HepG2 (cell line): Measurements from ENCODE around the gene TNFAIP8L2. TPM values are rescaled to one million over a fixed set of nuclear protein-coding genes. Genes with fewer than 3 reads are reported as not detected.

Experiments used
- AKAP8 ChIP-seq: sonication (generic); formaldehyde crosslinking; IDR thresholded peaks from 2 replicates; pipeline ENCODE4 v1.5.1; 2020; ENCODE audit warnings: mild to moderate bottlenecking, missing genetic modification reagents
- BORCS8-MEF2B ChIP-seq: sonication (generic); formaldehyde crosslinking; IDR thresholded peaks from 2 replicates; pipeline ENCODE4 v1.8.0; 2022; ENCODE audit warnings: mild to moderate bottlenecking, missing genetic modification reagents
- FOXK2 ChIP-seq: fragments of 450-650 bp; IDR thresholded peaks from 2 replicates; pipeline ENCODE4 v1.6.1; 2016
- HOXA3 ChIP-seq: sonication (generic); formaldehyde crosslinking; IDR thresholded peaks from 2 replicates; pipeline ENCODE4 v1.5.0; 2020; ENCODE audit warnings: missing genetic modification reagents
- MIER3 ChIP-seq: IDR thresholded peaks from 2 replicates; pipeline ENCODE4 v1.6.1; 2016; ENCODE audit warnings: missing compliant biosample characterization, borderline replicate concordance
- NONO ChIP-seq, 2 experiments: fragments of 450-650 bp in 1 of 2; sonication (generic) in 1 of 2; formaldehyde crosslinking in 1 of 2; IDR thresholded peaks in 1 of 2; conservative IDR thresholded peaks in 1 of 2; 2 replicates each; pipeline versions ENCODE4 v1.6.1 to v1.8.0; 2017 to 2022; ENCODE audit warnings: mild to moderate bottlenecking in 1 of 2, missing genetic modification reagents in 1 of 2, moderate library complexity in 1 of 2
- TBL1XR1 ChIP-seq: fragments of 150-350 bp; IDR thresholded peaks from 2 replicates; pipeline ENCODE4 v1.6.1; 2014; ENCODE audit warnings: borderline replicate concordance, low read length; ENCODE audit not compliant: partially characterized antibody
- TP53 ChIP-seq: sonication (generic); formaldehyde crosslinking; conservative IDR thresholded peaks from 2 replicates; pipeline ENCODE4 v1.4.0; 2020; ENCODE audit warnings: missing genetic modification reagents
- ZBTB20 ChIP-seq: sonication (generic); formaldehyde crosslinking; IDR thresholded peaks from 2 replicates; pipeline ENCODE4 v1.8.1; 2023; ENCODE audit warnings: missing genetic modification reagents, low read depth, mild to moderate bottlenecking, borderline replicate concordance
- ZNF20 ChIP-seq: sonication (generic); formaldehyde crosslinking; IDR thresholded peaks from 2 replicates; pipeline ENCODE4 v1.4.0; 2020; ENCODE audit warnings: mild to moderate bottlenecking, moderate library complexity, missing genetic modification reagents
- ZNF530 ChIP-seq: sonication (generic); formaldehyde crosslinking; IDR thresholded peaks from 2 replicates; pipeline ENCODE4 v1.5.0; 2020; ENCODE audit warnings: low read depth, mild to moderate bottlenecking, missing genetic modification reagents
- ZNF557 ChIP-seq: sonication (generic); formaldehyde crosslinking; IDR thresholded peaks from 2 replicates; pipeline ENCODE4 v1.4.0; 2020; ENCODE audit warnings: missing genetic modification reagents
- polyA plus RNA-seq, 8 experiments: library from polyadenylated mRNA; depleted of rRNA in 3 of 8; stranded (reverse) in 7 of 8; unstranded in 1 of 8; fragments of >200 nt; fragmentation: Illumina TruSeq in 4 of 8; extraction: Trizol in 4 of 8; gene quantifications; 2 replicates each; pipeline versions ENCODE4 v1.2.1 to v1.2.3, GENCODE V29; 2011 to 2016; ENCODE audit warnings: low read depth in 4 of 8, missing spikeins in 1 of 8, mixed read lengths in 1 of 8; ENCODE audit not compliant: insufficient read depth in 1 of 8
- total RNA-seq, 5 experiments: library from RNA; depleted of rRNA; stranded (reverse); fragments of >200 nt; fragmentation: Illumina TruSeq; extraction: Trizol; gene quantifications; 2 replicates each; pipeline ENCODE4 v1.2.3, GENCODE V29; 2016; ENCODE audit warnings: low read depth in 1 of 5
- TF ChIP-seq, protein P1 (sequence below): sonication (generic); formaldehyde crosslinking; IDR thresholded peaks from 2 replicates; pipeline ENCODE4 v1.5.1; 2020; ENCODE audit warnings: missing genetic modification reagents, mild to moderate bottlenecking, borderline replicate concordance
- TF ChIP-seq, protein P2 (sequence below): sonication (generic); formaldehyde crosslinking; conservative IDR thresholded peaks from 2 replicates; pipeline ENCODE4 v1.4.0; 2020; ENCODE audit warnings: missing genetic modification reagents
- TF ChIP-seq, protein P3 (sequence below): sonication (generic); formaldehyde crosslinking; IDR thresholded peaks from 2 replicates; pipeline ENCODE4 v1.5.0; 2020; ENCODE audit warnings: mild to moderate bottlenecking, missing genetic modification reagents, borderline replicate concordance
- TF ChIP-seq, protein P4 (sequence below): sonication (generic); formaldehyde crosslinking; IDR thresholded peaks from 2 replicates; pipeline ENCODE4 v1.4.0; 2020; ENCODE audit warnings: mild to moderate bottlenecking, missing genetic modification reagents
- TF ChIP-seq, protein P5 (sequence below): IDR thresholded peaks from 2 replicates; pipeline ENCODE4 v1.6.1; 2016

The TNFAIP8L2 gene
- total and polyA plus RNA-seq, 2 of the 13 experiments (the other 11 are each of a cell fraction or from before 2014, with no cell fraction given) = not detected

DNA sequence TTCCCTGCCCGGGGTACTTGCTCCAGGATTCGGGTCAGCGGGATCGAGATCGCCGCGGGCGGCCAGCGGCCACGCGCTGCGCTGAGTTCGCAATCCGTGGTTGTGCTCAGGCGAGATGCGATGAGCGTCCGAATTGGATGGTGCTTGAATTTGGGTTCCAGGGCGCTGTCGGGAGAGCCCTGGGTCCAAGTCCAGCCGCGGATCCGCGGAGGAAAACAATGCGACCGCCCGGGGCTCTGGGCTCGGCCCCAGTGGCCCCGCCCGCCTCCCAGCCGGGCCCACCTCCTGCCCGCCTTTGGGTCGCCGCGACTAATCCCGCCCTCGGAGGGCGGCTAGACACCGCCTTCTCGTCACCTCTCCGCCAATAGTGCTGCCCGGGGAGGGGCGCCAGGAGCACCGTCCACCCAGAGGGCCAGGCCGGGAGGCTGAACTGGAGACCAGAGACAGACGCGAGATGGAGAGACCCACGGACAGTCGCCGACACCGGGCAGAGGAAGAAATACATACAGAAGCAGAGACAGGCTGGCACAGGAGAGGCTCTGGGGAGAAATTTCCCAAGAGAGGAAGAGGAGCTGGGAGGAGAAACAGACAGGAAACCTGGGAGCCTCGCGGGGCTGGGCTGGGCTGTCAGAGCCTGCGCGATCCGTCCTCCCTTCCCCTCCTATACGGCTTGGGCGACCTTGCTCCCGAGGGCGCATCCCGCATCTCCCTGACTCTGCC lies 9.9 kb upstream of the TNFAIP8L2 start, which contains the start of gene SEMA6C (continued):
- 0 out of 2 replicates have a peak, but pooled peaks have one; percentile 23 for TF ChIP-seq AKAP8
- TF ChIP-seq BORCS8-MEF2B (CRISPR knock-in tag) = 0 out of 2 replicates have a peak, but pooled peaks have one; percentile 23
- TF ChIP-seq, protein P1, sequence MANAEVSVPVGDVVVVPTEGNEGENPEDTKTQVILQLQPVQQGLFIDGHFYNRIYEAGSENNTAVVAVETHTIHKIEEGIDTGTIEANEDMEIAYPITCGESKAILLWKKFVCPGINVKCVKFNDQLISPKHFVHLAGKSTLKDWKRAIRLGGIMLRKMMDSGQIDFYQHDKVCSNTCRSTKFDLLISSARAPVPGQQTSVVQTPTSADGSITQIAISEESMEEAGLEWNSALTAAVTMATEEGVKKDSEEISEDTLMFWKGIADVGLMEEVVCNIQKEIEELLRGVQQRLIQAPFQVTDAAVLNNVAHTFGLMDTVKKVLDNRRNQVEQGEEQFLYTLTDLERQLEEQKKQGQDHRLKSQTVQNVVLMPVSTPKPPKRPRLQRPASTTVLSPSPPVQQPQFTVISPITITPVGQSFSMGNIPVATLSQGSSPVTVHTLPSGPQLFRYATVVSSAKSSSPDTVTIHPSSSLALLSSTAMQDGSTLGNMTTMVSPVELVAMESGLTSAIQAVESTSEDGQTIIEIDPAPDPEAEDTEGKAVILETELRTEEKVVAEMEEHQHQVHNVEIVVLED (CRISPR knock-in tag) = no peak
- no peak for TF ChIP-seq MIER3 (CRISPR knock-in tag)
- TF ChIP-seq FOXK2 = no peak
- no peak for TF ChIP-seq TP53 (CRISPR knock-in tag)
- TF ChIP-seq, protein P2, sequence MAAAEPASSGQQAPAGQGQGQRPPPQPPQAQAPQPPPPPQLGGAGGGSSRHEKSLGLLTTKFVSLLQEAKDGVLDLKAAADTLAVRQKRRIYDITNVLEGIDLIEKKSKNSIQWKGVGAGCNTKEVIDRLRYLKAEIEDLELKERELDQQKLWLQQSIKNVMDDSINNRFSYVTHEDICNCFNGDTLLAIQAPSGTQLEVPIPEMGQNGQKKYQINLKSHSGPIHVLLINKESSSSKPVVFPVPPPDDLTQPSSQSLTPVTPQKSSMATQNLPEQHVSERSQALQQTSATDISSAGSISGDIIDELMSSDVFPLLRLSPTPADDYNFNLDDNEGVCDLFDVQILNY = no peak
- TF ChIP-seq, protein P3, sequence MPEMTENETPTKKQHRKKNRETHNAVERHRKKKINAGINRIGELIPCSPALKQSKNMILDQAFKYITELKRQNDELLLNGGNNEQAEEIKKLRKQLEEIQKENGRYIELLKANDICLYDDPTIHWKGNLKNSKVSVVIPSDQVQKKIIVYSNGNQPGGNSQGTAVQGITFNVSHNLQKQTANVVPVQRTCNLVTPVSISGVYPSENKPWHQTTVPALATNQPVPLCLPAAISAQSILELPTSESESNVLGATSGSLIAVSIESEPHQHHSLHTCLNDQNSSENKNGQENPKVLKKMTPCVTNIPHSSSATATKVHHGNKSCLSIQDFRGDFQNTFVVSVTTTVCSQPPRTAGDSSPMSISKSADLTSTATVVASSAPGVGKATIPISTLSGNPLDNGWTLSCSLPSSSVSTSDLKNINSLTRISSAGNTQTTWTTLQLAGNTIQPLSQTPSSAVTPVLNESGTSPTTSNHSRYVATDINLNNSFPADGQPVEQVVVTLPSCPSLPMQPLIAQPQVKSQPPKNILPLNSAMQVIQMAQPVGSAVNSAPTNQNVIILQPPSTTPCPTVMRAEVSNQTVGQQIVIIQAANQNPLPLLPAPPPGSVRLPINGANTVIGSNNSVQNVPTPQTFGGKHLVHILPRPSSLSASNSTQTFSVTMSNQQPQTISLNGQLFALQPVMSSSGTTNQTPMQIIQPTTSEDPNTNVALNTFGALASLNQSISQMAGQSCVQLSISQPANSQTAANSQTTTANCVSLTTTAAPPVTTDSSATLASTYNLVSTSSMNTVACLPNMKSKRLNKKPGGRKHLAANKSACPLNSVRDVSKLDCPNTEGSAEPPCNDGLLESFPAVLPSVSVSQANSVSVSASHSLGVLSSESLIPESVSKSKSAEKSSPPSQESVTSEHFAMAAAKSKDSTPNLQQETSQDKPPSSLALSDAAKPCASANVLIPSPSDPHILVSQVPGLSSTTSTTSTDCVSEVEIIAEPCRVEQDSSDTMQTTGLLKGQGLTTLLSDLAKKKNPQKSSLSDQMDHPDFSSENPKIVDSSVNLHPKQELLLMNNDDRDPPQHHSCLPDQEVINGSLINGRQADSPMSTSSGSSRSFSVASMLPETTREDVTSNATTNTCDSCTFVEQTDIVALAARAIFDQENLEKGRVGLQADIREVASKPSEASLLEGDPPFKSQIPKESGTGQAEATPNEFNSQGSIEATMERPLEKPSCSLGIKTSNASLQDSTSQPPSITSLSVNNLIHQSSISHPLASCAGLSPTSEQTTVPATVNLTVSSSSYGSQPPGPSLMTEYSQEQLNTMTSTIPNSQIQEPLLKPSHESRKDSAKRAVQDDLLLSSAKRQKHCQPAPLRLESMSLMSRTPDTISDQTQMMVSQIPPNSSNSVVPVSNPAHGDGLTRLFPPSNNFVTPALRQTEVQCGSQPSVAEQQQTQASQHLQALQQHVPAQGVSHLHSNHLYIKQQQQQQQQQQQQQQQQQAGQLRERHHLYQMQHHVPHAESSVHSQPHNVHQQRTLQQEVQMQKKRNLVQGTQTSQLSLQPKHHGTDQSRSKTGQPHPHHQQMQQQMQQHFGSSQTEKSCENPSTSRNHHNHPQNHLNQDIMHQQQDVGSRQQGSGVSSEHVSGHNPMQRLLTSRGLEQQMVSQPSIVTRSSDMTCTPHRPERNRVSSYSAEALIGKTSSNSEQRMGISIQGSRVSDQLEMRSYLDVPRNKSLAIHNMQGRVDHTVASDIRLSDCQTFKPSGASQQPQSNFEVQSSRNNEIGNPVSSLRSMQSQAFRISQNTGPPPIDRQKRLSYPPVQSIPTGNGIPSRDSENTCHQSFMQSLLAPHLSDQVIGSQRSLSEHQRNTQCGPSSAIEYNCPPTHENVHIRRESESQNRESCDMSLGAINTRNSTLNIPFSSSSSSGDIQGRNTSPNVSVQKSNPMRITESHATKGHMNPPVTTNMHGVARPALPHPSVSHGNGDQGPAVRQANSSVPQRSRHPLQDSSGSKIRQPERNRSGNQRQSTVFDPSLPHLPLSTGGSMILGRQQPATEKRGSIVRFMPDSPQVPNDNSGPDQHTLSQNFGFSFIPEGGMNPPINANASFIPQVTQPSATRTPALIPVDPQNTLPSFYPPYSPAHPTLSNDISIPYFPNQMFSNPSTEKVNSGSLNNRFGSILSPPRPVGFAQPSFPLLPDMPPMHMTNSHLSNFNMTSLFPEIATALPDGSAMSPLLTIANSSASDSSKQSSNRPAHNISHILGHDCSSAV = no peak
- 0 out of 2 replicates have a peak, but pooled peaks have one; percentile 7 for TF ChIP-seq HOXA3 (CRISPR knock-in tag)
- no peak for TF ChIP-seq ZNF530 (CRISPR knock-in tag)
- TF ChIP-seq, protein P4, sequence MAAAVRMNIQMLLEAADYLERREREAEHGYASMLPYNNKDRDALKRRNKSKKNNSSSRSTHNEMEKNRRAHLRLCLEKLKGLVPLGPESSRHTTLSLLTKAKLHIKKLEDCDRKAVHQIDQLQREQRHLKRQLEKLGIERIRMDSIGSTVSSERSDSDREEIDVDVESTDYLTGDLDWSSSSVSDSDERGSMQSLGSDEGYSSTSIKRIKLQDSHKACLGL = no peak; the same call in none of the 2 replicates
- TF ChIP-seq, protein P5, sequence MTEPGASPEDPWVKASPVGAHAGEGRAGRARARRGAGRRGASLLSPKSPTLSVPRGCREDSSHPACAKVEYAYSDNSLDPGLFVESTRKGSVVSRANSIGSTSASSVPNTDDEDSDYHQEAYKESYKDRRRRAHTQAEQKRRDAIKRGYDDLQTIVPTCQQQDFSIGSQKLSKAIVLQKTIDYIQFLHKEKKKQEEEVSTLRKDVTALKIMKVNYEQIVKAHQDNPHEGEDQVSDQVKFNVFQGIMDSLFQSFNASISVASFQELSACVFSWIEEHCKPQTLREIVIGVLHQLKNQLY = no peak
- no peak for TF ChIP-seq NONO (IDR thresholded peaks at IDR 0.05)
- 0 out of 2 replicates have a peak, but pooled peaks have one; percentile 29 for TF ChIP-seq NONO (CRISPR knock-in tag; conservative IDR thresholded peaks at IDR 0.05)
- 0 out of 2 replicates have a peak, but pooled peaks have one; percentile 63 for TF ChIP-seq ZBTB20 (CRISPR knock-in tag)
- no peak for TF ChIP-seq ZNF20 (CRISPR knock-in tag)
- no peak for TF ChIP-seq ZNF557 (CRISPR knock-in tag)
- TF ChIP-seq TBL1XR1 = no peak
